K562 (cell line): ENCODE results near the gene BNIPL. TPM values are rescaled to one million over a fixed set of nuclear protein-coding genes. Genes with fewer than 3 reads are reported as not detected.
A peak's percentile ranks its signal among the peaks of the same experiment; 100 is the strongest.

ENCODE experiments used
- ARNT ChIP-seq, 2 experiments: fragments of 450-650 bp; IDR thresholded peaks; 2 replicates each; pipeline ENCODE4 v1.6.1; 2016; ENCODE audit warnings: mild to moderate bottlenecking in 1 of 2
- CBFB ChIP-seq: sonication (generic); formaldehyde crosslinking; IDR thresholded peaks from 2 replicates; pipeline ENCODE4 v1.4.0; 2020; ENCODE audit warnings: mild to moderate bottlenecking, missing genetic modification reagents
- E2F1 ChIP-seq: sonication (generic); formaldehyde crosslinking; IDR thresholded peaks from 2 replicates; pipeline ENCODE4 v1.8.1; 2023; ENCODE audit warnings: mild to moderate bottlenecking, missing genetic modification reagents, moderate library complexity
- E2F3 ChIP-seq: fragments of 250-450 bp; sonication (Bioruptor Pico); IDR thresholded peaks from 2 replicates; pipeline ENCODE4 v1.4.0; 2020; ENCODE audit warnings: mild to moderate bottlenecking
- GABPA ChIP-seq: fragments of 200-800 bp; sonication (Bioruptor generic); conservative IDR thresholded peaks from 2 replicates; pipeline ENCODE4 v1.6.1; 2016; ENCODE audit warnings: low read depth, missing genetic modification characterization, missing compliant biosample characterization
- GATAD2B ChIP-seq: fragments of 450-650 bp; IDR thresholded peaks from 2 replicates; pipeline ENCODE4 v1.6.1; 2017; ENCODE audit warnings: mild to moderate bottlenecking, borderline replicate concordance
- GTF2E2 ChIP-seq: fragments of 200-800 bp; sonication (Bioruptor generic); IDR thresholded peaks from 2 replicates; pipeline ENCODE4 v1.6.1; 2016; ENCODE audit warnings: missing genetic modification characterization, missing compliant biosample characterization
- HNRNPUL1 ChIP-seq: fragments of 200-400 bp; formaldehyde crosslinking; IDR thresholded peaks from 2 replicates; pipeline ENCODE4 v1.6.1; 2017; ENCODE audit warnings: low read length
- L3MBTL2 ChIP-seq: fragments of 450-650 bp; IDR thresholded peaks from 2 replicates; pipeline ENCODE4 v1.6.1; 2016; ENCODE audit warnings: mild to moderate bottlenecking, moderate library complexity
- MTA2 ChIP-seq: fragments of 450-650 bp; IDR thresholded peaks from 2 replicates; pipeline ENCODE4 v1.6.1; 2016; ENCODE audit warnings: low read depth
- PHB2 ChIP-seq: fragments of 450-650 bp; IDR thresholded peaks from 2 replicates; pipeline ENCODE4 v1.6.1; 2017; ENCODE audit warnings: low read depth
- PHF8 ChIP-seq: fragments of 200-600 bp; sonication (generic); IDR thresholded peaks from 2 replicates; pipeline ENCODE4 v1.6.1; 2012; ENCODE audit warnings: mixed run types, mild to moderate bottlenecking, inconsistent platforms, low read length, moderate library complexity, borderline replicate concordance
- SMAD4 ChIP-seq: fragments of 250-450 bp; sonication (Bioruptor Pico); conservative IDR thresholded peaks from 2 replicates; pipeline ENCODE4 v1.8.0; 2021; ENCODE audit warnings: inconsistent platforms, mild to moderate bottlenecking, moderate library complexity
- TAF1 ChIP-seq: IDR thresholded peaks from 2 replicates; pipeline ENCODE4 v1.6.1; 2011; ENCODE audit warnings: mild to moderate bottlenecking, low read length, moderate library complexity; ENCODE audit not compliant: insufficient read depth, control insufficient read depth, severe bottlenecking; ENCODE audit errors: extremely low read depth
- ZNF175 ChIP-seq: fragments of 200-800 bp; sonication (Bioruptor generic); IDR thresholded peaks from 2 replicates; pipeline ENCODE4 v1.6.1; 2016; ENCODE audit warnings: low read depth, mild to moderate bottlenecking, missing genetic modification characterization, missing compliant biosample characterization
- ZNF23 ChIP-seq: fragments of 250-450 bp; sonication (Bioruptor Pico); IDR thresholded peaks from 2 replicates; pipeline ENCODE4 v1.4.0; 2020; ENCODE audit warnings: mild to moderate bottlenecking
- ZNF644 ChIP-seq: fragments of 200-800 bp; sonication (Bioruptor generic); IDR thresholded peaks from 2 replicates; pipeline ENCODE4 v1.6.1; 2016; ENCODE audit warnings: low read depth, missing genetic modification characterization, missing compliant biosample characterization
- ZSCAN32 ChIP-seq: fragments of 450-650 bp; formaldehyde crosslinking; IDR thresholded peaks from 2 replicates; pipeline ENCODE4 v1.4.0; 2020; ENCODE audit warnings: mild to moderate bottlenecking, moderate library complexity
- polyA plus RNA-seq, 8 experiments: library from polyadenylated mRNA; depleted of rRNA in 4 of 8; stranded (reverse) in 5 of 8; unstranded in 3 of 8; fragments of >200 nt; fragmentation: Nextera tagmentation in 2 of 8; fragmentation: Illumina TruSeq in 1 of 8; extraction: Ambion mirVana in 2 of 8; extraction: Trizol in 1 of 8; gene quantifications; 2 replicates each; pipeline versions ENCODE4 v1.2.1 to v1.2.3, GENCODE V29; 2011 to 2014; ENCODE audit warnings: inconsistent platforms in 1 of 8, missing spikeins in 1 of 8
- total RNA-seq, 7 experiments: library from RNA; depleted of rRNA in 6 of 7; stranded (reverse); fragments of >200 nt in 6 of 7; fragmentation: Illumina TruSeq in 2 of 7; extraction: Trizol in 2 of 7; gene quantifications; 2 replicates each; pipeline versions ENCODE4 v1.2.1 to v1.2.3, GENCODE V29; 2011 to 2021; ENCODE audit warnings: low replicate concordance in 1 of 7
- TF ChIP-seq, protein P1 (sequence below): sonication (generic); formaldehyde crosslinking; IDR thresholded peaks from 2 replicates; pipeline ENCODE4 v1.8.0; 2022; ENCODE audit warnings: mild to moderate bottlenecking, missing genetic modification reagents

The BNIPL gene
- total and polyA plus RNA-seq, 9 of the 15 experiments (the other 6 are each of a cell fraction or from before 2014, with no cell fraction given), result 0.08 to 1.4 (median 0.68) TPM

DNA sequence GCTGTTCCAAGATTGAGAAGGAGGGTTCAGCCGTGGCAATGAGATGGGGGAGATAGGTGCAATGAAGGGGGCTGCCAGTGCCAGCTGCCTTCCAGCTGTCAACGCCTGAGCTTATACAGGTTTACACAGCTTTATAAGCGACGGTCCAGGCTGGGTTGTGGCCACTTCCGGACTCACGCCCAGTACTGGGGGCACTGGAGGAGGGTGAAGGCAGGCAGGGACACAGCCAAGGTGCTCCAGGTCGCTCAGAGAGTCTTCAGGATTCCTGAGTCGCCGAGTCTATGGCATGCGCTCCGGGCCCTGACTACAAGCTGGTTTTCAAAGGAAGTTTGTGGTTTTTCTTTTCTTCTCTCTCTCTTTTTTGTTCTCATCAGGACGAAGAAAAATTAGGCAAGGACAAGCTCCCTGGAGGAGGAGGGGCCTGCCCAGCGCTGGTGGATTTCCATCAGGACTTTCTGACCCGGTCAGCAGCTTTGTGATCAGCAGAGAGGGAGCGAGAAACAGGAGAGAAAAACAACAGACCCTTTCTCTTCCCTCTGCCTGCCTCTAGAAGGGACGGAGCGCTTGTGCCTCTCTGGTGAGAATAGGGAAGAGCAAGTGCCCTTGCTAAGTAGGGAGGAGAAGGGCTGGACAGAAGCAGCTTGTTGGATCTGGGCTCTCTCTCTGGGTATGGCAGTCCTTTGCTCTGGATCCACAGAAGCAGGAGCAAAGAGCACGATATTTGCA, 29.9 kb upstream of the BNIPL start, which contains the start of gene MINDY1 (continued):
- peak; percentile 62 for TF ChIP-seq TAF1
- 0 out of 2 replicates have a peak, but pooled peaks have one; percentile 24 for TF ChIP-seq GATAD2B
- TF ChIP-seq MTA2, result 0 out of 2 replicates have a peak, but pooled peaks have one; percentile 5
- no peak for TF ChIP-seq ARNT (IDR thresholded peaks at IDR 0.05)
- TF ChIP-seq PHB2, result no peak
- peak; percentile 58; the same call in 1 of the 2 replicates for TF ChIP-seq L3MBTL2
- no peak for TF ChIP-seq ZNF23 (CRISPR knock-in tag)
- TF ChIP-seq E2F1 (CRISPR knock-in tag), result 0 out of 2 replicates have a peak, but pooled peaks have one; percentile 58
- no peak; the same call in 1 of the 2 replicates for TF ChIP-seq GABPA (tag)
- TF ChIP-seq ZNF175, result peak; percentile 30; the same call in 1 of the 2 replicates
- 0 out of 2 replicates have a peak, but pooled peaks have one; percentile 30 for TF ChIP-seq SMAD4
- TF ChIP-seq ZSCAN32 (CRISPR knock-in tag), result 0 out of 2 replicates have a peak, but pooled peaks have one; percentile 32
- TF ChIP-seq CBFB, result no peak
- TF ChIP-seq, protein P1, sequence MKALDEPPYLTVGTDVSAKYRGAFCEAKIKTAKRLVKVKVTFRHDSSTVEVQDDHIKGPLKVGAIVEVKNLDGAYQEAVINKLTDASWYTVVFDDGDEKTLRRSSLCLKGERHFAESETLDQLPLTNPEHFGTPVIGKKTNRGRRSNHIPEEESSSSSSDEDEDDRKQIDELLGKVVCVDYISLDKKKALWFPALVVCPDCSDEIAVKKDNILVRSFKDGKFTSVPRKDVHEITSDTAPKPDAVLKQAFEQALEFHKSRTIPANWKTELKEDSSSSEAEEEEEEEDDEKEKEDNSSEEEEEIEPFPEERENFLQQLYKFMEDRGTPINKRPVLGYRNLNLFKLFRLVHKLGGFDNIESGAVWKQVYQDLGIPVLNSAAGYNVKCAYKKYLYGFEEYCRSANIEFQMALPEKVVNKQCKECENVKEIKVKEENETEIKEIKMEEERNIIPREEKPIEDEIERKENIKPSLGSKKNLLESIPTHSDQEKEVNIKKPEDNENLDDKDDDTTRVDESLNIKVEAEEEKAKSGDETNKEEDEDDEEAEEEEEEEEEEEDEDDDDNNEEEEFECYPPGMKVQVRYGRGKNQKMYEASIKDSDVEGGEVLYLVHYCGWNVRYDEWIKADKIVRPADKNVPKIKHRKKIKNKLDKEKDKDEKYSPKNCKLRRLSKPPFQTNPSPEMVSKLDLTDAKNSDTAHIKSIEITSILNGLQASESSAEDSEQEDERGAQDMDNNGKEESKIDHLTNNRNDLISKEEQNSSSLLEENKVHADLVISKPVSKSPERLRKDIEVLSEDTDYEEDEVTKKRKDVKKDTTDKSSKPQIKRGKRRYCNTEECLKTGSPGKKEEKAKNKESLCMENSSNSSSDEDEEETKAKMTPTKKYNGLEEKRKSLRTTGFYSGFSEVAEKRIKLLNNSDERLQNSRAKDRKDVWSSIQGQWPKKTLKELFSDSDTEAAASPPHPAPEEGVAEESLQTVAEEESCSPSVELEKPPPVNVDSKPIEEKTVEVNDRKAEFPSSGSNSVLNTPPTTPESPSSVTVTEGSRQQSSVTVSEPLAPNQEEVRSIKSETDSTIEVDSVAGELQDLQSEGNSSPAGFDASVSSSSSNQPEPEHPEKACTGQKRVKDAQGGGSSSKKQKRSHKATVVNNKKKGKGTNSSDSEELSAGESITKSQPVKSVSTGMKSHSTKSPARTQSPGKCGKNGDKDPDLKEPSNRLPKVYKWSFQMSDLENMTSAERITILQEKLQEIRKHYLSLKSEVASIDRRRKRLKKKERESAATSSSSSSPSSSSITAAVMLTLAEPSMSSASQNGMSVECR, result no peak
- no peak for TF ChIP-seq ZNF644 (tag)
- TF ChIP-seq HNRNPUL1, result no peak
- TF ChIP-seq E2F3 (CRISPR knock-in tag), result no peak
- TF ChIP-seq GTF2E2 (tag), result 0 out of 2 replicates have a peak, but pooled peaks have one; percentile 28
- TF ChIP-seq PHF8, result peak; percentile 50; the same call in 1 of the 2 replicates
